Hepatocyte (in vitro differentiated cells): ENCODE data around the gene OTOS. TPM values are rescaled to one million over a fixed set of nuclear protein-coding genes. Genes with fewer than 3 reads are reported as not detected.

Source experiments
- DNase-seq: peaks from one replicate; pipeline ENCODE4 v3.0.0-alpha.2; 2016; ENCODE audit warnings: low spot score
- H2AFZ ChIP-seq: fragments of 200-600 bp; sonication (generic); 2 replicates; pipeline ENCODE4 v1.6.0; 2016; ENCODE audit warnings: antibody characterized with exemption, mild to moderate bottlenecking
- H3K27ac ChIP-seq: fragments of 200-600 bp; sonication (generic); 2 replicates; pipeline ENCODE4 v1.5.1; 2016; ENCODE audit warnings: mild to moderate bottlenecking
- H3K27me3 ChIP-seq: fragments of 200-600 bp; sonication (generic); 2 replicates; pipeline ENCODE4 v1.6.1; 2016
- H3K36me3 ChIP-seq: fragments of 200-600 bp; sonication (generic); replicated peaks from 2 replicates; pipeline ENCODE4 v1.5.1; 2016; ENCODE audit warnings: low read depth; ENCODE audit not compliant: insufficient read depth
- H3K4me1 ChIP-seq: fragments of 200-600 bp; sonication (generic); 2 replicates; pipeline ENCODE4 v1.5.1; 2016; ENCODE audit warnings: mild to moderate bottlenecking, moderate library complexity; ENCODE audit not compliant: insufficient read depth
- H3K4me2 ChIP-seq: fragments of 200-600 bp; sonication (generic); 2 replicates; pipeline ENCODE4 v1.6.0; 2016
- H3K4me3 ChIP-seq: fragments of 200-600 bp; sonication (generic); 2 replicates; pipeline ENCODE4 v1.5.1; 2016; ENCODE audit warnings: mild to moderate bottlenecking
- H3K79me2 ChIP-seq: fragments of 200-600 bp; sonication (generic); 2 replicates; pipeline ENCODE4 v1.6.0; 2017; ENCODE audit warnings: mild to moderate bottlenecking
- H3K9me2 ChIP-seq: fragments of 200-600 bp; sonication (generic); replicated peaks from 2 replicates; pipeline ENCODE4 v1.6.0; 2017; ENCODE audit warnings: mild to moderate bottlenecking; ENCODE audit not compliant: insufficient read depth
- H3K9me3 ChIP-seq: fragments of 200-600 bp; sonication (generic); 2 replicates; pipeline ENCODE4 v1.5.1; 2016; ENCODE audit warnings: low read depth, mild to moderate bottlenecking
- H4K20me1 ChIP-seq: fragments of 200-600 bp; sonication (generic); 2 replicates; pipeline ENCODE4 v1.6.0; 2016; ENCODE audit warnings: mild to moderate bottlenecking; ENCODE audit not compliant: insufficient read depth, poor library complexity, severe bottlenecking
- EZH2 ChIP-seq: fragments of 200-600 bp; sonication (generic); IDR thresholded peaks from 2 replicates; pipeline ENCODE4 v1.6.1; 2016; ENCODE audit warnings: antibody characterized with exemption, mild to moderate bottlenecking, borderline replicate concordance
- EZH2phosphoT487 ChIP-seq: fragments of 200-600 bp; sonication (generic); IDR thresholded peaks from one replicate; pipeline ENCODE4 v1.6.1; 2018; ENCODE audit warnings: antibody characterized with exemption, mild to moderate bottlenecking, low read depth, moderate library complexity; ENCODE audit not compliant: unreplicated experiment, severe bottlenecking
- WGBS: methylation state at CpG from one replicate; pipeline ENCODE4 v1.1.6; 2016; ENCODE audit warnings: low lambda C conversion rate; ENCODE audit errors: missing lambda C conversion rate; 5-methylcytosine and 5-hydroxymethylcytosine counted together
- polyA plus RNA-seq: library from polyadenylated mRNA; unstranded; fragments of >200 nt; fragmentation: Nextera tagmentation; extraction: Ambion mirVana; gene quantifications from 2 replicates; pipeline ENCODE4 v1.2.1, GENCODE V29; 2016
- total RNA-seq: library from RNA; depleted of rRNA; stranded (reverse); fragments of >200 nt; gene quantifications from 2 replicates; pipeline ENCODE4 v1.2.3, GENCODE V29; 2014
- TF ChIP-seq, protein P1 (sequence below): fragments of 200-600 bp; sonication (generic); IDR thresholded peaks from 2 replicates; pipeline ENCODE4 v1.5.1; 2016; ENCODE audit warnings: antibody characterized with exemption, mild to moderate bottlenecking; ENCODE audit not compliant: poor library complexity

Gene OTOS
- total and polyA plus RNA-seq, 2 experiments from 2014 or later: 0.50 TPM; not detected in 1

DNA sequence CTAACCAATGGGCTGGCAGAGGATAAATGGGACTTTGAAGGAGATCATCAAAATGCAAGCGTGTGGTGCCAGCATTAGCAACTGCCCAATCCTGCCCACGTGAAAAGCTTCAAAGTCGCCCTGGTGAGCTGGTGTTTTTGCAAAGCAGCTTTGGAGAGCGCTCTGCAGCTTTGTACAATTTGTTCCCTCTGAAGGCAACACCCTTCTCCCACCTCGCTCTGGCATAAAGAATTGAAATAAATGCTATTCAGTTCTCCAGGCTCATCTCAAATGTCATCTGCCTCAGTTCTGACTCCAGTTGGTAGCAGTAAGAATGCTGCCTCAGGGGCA lies 7.8 kb downstream of the OTOS start:
- Histone ChIP-seq H3K36me3 (no peaks in the 10 kb centered on the region), H3K9me2 (no peaks in the 10 kb centered on the region), H3K27ac (no peak overlapping the region), H3K4me3 (no peak overlapping the region), H3K4me2 (no peak overlapping the region), H3K9me3 (no peaks in the 10 kb centered on the region), H3K4me1 (peaks cover 5% of the 10 kb centered on the region), H3K79me2 (peaks cover 21% of the 10 kb centered on the region), H4K20me1 (peaks cover 2% of the 10 kb centered on the region), H3K27me3 (no peaks in the 10 kb centered on the region), H2AFZ (no peak overlapping the region)
- DNase-seq: no peak
- no peak for TF ChIP-seq EZH2
- no peak for TF ChIP-seq EZH2phosphoT487
- TF ChIP-seq, protein P1, sequence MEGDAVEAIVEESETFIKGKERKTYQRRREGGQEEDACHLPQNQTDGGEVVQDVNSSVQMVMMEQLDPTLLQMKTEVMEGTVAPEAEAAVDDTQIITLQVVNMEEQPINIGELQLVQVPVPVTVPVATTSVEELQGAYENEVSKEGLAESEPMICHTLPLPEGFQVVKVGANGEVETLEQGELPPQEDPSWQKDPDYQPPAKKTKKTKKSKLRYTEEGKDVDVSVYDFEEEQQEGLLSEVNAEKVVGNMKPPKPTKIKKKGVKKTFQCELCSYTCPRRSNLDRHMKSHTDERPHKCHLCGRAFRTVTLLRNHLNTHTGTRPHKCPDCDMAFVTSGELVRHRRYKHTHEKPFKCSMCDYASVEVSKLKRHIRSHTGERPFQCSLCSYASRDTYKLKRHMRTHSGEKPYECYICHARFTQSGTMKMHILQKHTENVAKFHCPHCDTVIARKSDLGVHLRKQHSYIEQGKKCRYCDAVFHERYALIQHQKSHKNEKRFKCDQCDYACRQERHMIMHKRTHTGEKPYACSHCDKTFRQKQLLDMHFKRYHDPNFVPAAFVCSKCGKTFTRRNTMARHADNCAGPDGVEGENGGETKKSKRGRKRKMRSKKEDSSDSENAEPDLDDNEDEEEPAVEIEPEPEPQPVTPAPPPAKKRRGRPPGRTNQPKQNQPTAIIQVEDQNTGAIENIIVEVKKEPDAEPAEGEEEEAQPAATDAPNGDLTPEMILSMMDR: no peak
- WGBS: 97% methylated on average over 5 of the region's 5 CpGs

DNA sequence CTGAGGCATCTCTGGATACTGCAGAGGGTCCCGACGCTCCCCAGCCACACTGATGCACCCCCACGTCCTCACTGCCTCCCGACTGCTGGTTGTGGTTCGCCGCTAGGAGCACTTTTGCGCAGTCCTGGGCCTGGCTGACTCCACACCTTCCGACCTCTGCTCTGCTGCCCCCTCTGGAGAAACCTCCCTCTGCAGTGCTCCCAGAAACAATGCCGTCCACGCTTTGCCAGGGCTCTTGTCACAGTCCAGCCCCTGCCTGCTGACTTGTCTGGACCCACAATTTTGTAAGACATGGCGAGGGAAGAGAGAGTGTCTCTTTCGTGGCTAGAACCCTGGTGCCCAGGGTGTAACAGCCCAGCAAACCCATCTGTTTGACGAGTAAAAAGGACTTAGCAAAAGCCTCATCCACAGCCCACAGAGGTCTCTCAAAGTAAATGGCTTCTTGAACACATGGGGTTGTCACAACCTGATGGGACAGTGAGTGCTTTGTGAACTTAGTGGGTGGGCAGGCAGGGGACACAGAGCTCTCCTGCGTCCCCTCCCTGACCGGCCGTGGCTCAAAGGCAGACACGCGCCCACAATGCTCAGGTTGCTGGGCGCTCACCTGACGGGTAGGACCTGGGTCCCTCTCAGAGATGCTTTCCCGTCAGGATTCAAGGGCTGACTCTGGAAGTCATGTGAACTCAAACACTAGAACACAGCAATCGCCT lies 8.4 kb downstream of the OTOS start:
- no peak for DNase-seq
- Histone ChIP-seq H3K27me3 (no peaks in the 10 kb centered on the region), H3K27ac (no peak overlapping the region), H3K4me2 (no peak overlapping the region), H2AFZ (no peak overlapping the region), H3K4me3 (no peak overlapping the region), H4K20me1 (peaks cover 2% of the 10 kb centered on the region), H3K9me2 (no peaks in the 10 kb centered on the region), H3K36me3 (no peaks in the 10 kb centered on the region), H3K4me1 (peaks cover 5% of the 10 kb centered on the region), H3K9me3 (no peaks in the 10 kb centered on the region), H3K79me2 (peaks cover 21% of the 10 kb centered on the region)
- TF ChIP-seq EZH2phosphoT487: no peak
- no peak for TF ChIP-seq EZH2
- TF ChIP-seq, protein P1: no peak
- 96% methylated on average over 22 of the region's 22 CpGs for WGBS

DNA sequence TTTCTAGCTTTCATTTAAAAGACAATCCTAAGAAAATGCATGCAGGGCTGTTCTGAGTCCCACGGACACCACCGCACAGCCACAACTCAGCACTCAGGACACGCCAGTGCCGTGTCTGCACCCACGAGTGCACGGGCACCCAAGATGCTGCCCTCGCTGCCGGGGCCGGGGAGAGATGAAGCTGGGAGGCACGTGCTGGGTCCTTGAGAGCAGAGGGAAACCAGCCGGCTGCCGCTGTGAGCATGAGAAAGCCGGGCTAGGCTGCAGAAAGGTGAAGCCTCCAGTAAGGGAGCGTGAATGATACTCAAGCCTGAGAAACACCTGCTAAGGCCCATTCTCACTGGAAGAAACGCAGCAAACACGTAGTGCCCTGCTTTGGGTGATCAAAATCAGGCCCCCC lies 9.2 kb downstream of the OTOS start:
- peaks cover 2% of the 10 kb centered on the region for H4K20me1 ChIP-seq
- H3K4me1 ChIP-seq: peaks cover 5% of the 10 kb centered on the region
- no peaks in the 10 kb centered on the region for H3K36me3 ChIP-seq
- peaks cover 21% of the 10 kb centered on the region for H3K79me2 ChIP-seq
- H3K9me3 ChIP-seq: no peaks in the 10 kb centered on the region
- no peak overlapping the region for H3K27ac ChIP-seq
- WGBS: 96% methylated on average over 16 of the region's 16 CpGs
- DNase-seq: no peak
- H3K9me2 ChIP-seq: no peaks in the 10 kb centered on the region
- no peak for TF ChIP-seq EZH2
- no peaks in the 10 kb centered on the region for H3K27me3 ChIP-seq
- no peak overlapping the region for H3K4me3 ChIP-seq
- no peak overlapping the region for H2AFZ ChIP-seq
- H3K4me2 ChIP-seq: no peak overlapping the region

DNA sequence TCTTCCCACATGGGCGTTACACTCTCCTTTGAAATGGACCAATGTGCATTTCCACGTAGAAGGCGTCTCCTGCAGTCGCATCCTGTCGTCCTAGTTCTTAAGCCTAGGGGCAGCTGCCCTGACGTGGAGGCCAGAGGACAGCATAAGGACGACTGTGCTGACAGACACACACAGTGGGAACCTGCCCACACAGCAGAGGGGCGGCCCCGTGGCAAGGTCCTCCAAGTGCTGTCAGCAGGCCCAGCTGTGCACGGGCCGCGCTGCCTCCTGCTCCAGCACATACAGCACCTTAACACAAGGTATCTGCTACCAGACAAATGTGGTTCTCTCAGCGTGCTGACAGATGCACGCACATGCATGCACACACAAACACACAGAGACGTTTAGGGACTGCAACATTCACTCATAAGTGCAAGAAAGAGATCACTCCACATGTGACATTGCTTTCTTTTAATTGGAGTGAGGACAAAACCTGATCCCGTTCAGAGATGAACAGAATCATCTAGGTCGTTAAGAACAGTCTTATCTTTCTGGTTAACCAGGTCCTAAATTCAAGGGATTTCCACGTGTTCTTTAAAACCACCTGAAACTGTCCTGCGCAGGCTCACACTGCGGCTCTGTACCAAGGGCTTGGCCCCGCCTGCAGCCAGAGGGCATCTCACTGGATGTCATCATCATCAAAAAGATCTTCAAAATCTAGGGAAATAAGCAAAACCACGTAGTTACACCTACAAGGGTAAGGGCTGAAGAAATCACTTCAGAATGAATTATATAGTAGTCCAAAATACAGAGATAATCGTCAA lies 9.9 kb downstream of the OTOS start:
- Histone ChIP-seq H2AFZ (no peak overlapping the region), H3K4me2 (no peak overlapping the region), H3K27me3 (no peaks in the 10 kb centered on the region), H4K20me1 (peaks cover 2% of the 10 kb centered on the region), H3K36me3 (no peaks in the 10 kb centered on the region), H3K27ac (no peak overlapping the region), H3K79me2 (peaks cover 17% of the 10 kb centered on the region), H3K9me3 (no peaks in the 10 kb centered on the region), H3K4me1 (peaks cover 5% of the 10 kb centered on the region), H3K4me3 (no peak overlapping the region), H3K9me2 (no peaks in the 10 kb centered on the region)
- no peak for DNase-seq
- TF ChIP-seq EZH2: no peak
- 92% methylated on average over 23 of the region's 23 CpGs for WGBS
